SK-N-SH treated with all-trans-retinoic acid at 6 μM for 48 hours (cell line): Measurements from ENCODE around the gene FRMD4B.
A peak's percentile ranks its signal among the peaks of the same experiment; 100 is the strongest.

Experiments used
- ATAC-seq: fragments of 200-7000 bp; cut with Tn5 transposase; 3 replicates; pipeline ENCODE4 v1.9.1; 2020; ENCODE audit warnings: mild to moderate bottlenecking, moderate library complexity
- BACH2 ChIP-seq: fragments of 250-450 bp; sonication (Bioruptor Pico); IDR thresholded peaks from 2 replicates; pipeline ENCODE4 v1.9.0; 2021; ENCODE audit warnings: mild to moderate bottlenecking, borderline replicate concordance
- CREB5 ChIP-seq: fragments of 250-450 bp; sonication (Bioruptor Pico); IDR thresholded peaks from 2 replicates; pipeline ENCODE4 v1.5.1; 2020; ENCODE audit warnings: low read depth, mild to moderate bottlenecking, moderate library complexity
- CSRNP3 ChIP-seq: fragments of 250-450 bp; sonication (Bioruptor Pico); IDR thresholded peaks from 2 replicates; pipeline ENCODE4 v1.5.1; 2021; ENCODE audit warnings: mild to moderate bottlenecking, moderate library complexity
- GLIS3 ChIP-seq: fragments of 250-450 bp; sonication (Bioruptor Pico); IDR thresholded peaks from 2 replicates; pipeline ENCODE4 v1.5.0; 2020; ENCODE audit warnings: mild to moderate bottlenecking, moderate library complexity
- PATZ1 ChIP-seq: fragments of 250-450 bp; sonication (Bioruptor Pico); IDR thresholded peaks from 2 replicates; pipeline ENCODE4 v1.8.0; 2020; ENCODE audit warnings: mild to moderate bottlenecking, moderate library complexity, borderline replicate concordance
- POU6F1 ChIP-seq: fragments of 250-450 bp; sonication (Bioruptor Pico); IDR thresholded peaks from 2 replicates; pipeline ENCODE4 v1.8.0; 2021; ENCODE audit warnings: low read depth, mild to moderate bottlenecking, moderate library complexity, borderline replicate concordance
- PPARA ChIP-seq: fragments of 250-450 bp; sonication (Bioruptor Pico); IDR thresholded peaks from 2 replicates; pipeline ENCODE4 v1.5.0; 2020; ENCODE audit warnings: mild to moderate bottlenecking, borderline replicate concordance
- RARB ChIP-seq: fragments of 250-450 bp; sonication (Bioruptor Pico); IDR thresholded peaks from 2 replicates; pipeline ENCODE4 v1.8.0; 2021; ENCODE audit warnings: mild to moderate bottlenecking, moderate library complexity
- TCF4 ChIP-seq: fragments of 250-450 bp; sonication (Bioruptor Pico); IDR thresholded peaks from 2 replicates; pipeline ENCODE4 v1.8.0; 2021; ENCODE audit warnings: mild to moderate bottlenecking, moderate library complexity, borderline replicate concordance
- TOX ChIP-seq: fragments of 250-450 bp; sonication (Bioruptor Pico); IDR thresholded peaks from 2 replicates; pipeline ENCODE4 v1.8.0; 2021; ENCODE audit warnings: mild to moderate bottlenecking, moderate library complexity, borderline replicate concordance
- TSHZ2 ChIP-seq: fragments of 250-450 bp; sonication (Bioruptor Pico); IDR thresholded peaks from 2 replicates; pipeline ENCODE4 v1.5.0; 2020; ENCODE audit warnings: mild to moderate bottlenecking, moderate library complexity
- ZC3H10 ChIP-seq: fragments of 250-450 bp; sonication (Bioruptor Pico); IDR thresholded peaks from 2 replicates; pipeline ENCODE4 v1.5.1; 2021; ENCODE audit warnings: mild to moderate bottlenecking, moderate library complexity
- ZFP3 ChIP-seq: fragments of 250-450 bp; sonication (Bioruptor Pico); IDR thresholded peaks from 2 replicates; pipeline ENCODE4 v1.5.0; 2020; ENCODE audit warnings: mild to moderate bottlenecking, moderate library complexity
- ZNF565 ChIP-seq: fragments of 450-650 bp; formaldehyde crosslinking; conservative IDR thresholded peaks from 2 replicates; pipeline ENCODE4 v1.5.0; 2020; ENCODE audit warnings: low read depth, mild to moderate bottlenecking, moderate library complexity
- ZNF8 ChIP-seq: fragments of 450-650 bp; formaldehyde crosslinking; IDR thresholded peaks from 2 replicates; pipeline ENCODE4 v1.5.0; 2020; ENCODE audit warnings: mild to moderate bottlenecking, moderate library complexity

FRMD4B gene

GRCh38 chr3:69389520-69390248, 3.8 kb upstream of the FRMD4B start:
- no peak for ATAC-seq
- no peak for TF ChIP-seq ZNF8 (CRISPR knock-in tag)
- TF ChIP-seq TSHZ2 (CRISPR knock-in tag), result no peak
- no peak for TF ChIP-seq POU6F1 (CRISPR knock-in tag)
- TF ChIP-seq ZFP3 (CRISPR knock-in tag), result no peak
- TF ChIP-seq ZNF565 (CRISPR knock-in tag), result no peak
- TF ChIP-seq GLIS3 (CRISPR knock-in tag), result no peak
- TF ChIP-seq CSRNP3 (CRISPR knock-in tag), result no peak
- no peak for TF ChIP-seq PATZ1
- no peak for TF ChIP-seq TCF4 (CRISPR knock-in tag)
- TF ChIP-seq BACH2, result no peak
- no peak for TF ChIP-seq CREB5 (CRISPR knock-in tag)

- TF ChIP-seq PPARA (CRISPR knock-in tag), result no peak
- TF ChIP-seq, all 23 proteins: peak for 0
- ATAC-seq, result no peak
Measured at GRCh38 chr3:69388241-69388640, 2.4 kb upstream of the FRMD4B start.

- TF ChIP-seq ZNF565 (CRISPR knock-in tag) (no peak), ZC3H10 (no peak), POU6F1 (CRISPR knock-in tag) (no peak), RARB (no peak), PATZ1 (no peak), TOX (CRISPR knock-in tag) (no peak)
- ATAC-seq, result peak; percentile 41
Measured at GRCh38 chr3:69386556-69387385, 883 bp upstream of the FRMD4B start.
